Hepatocyte (in vitro differentiated cells): ENCODE data around the gene LYZL1.

Experiments used
- CTCF ChIP-seq: fragments of 200-600 bp; sonication (generic); IDR thresholded peaks from 2 replicates; pipeline ENCODE4 v1.5.1; 2016; ENCODE audit warnings: antibody characterized with exemption, mild to moderate bottlenecking; ENCODE audit not compliant: poor library complexity
- EZH2 ChIP-seq: fragments of 200-600 bp; sonication (generic); IDR thresholded peaks from 2 replicates; pipeline ENCODE4 v1.6.1; 2016; ENCODE audit warnings: antibody characterized with exemption, mild to moderate bottlenecking, borderline replicate concordance
- EZH2phosphoT487 ChIP-seq: fragments of 200-600 bp; sonication (generic); IDR thresholded peaks from one replicate; pipeline ENCODE4 v1.6.1; 2018; ENCODE audit warnings: antibody characterized with exemption, mild to moderate bottlenecking, low read depth, moderate library complexity; ENCODE audit not compliant: unreplicated experiment, severe bottlenecking

GRCh38 chr10:29253690-29254029, 35.2 kb upstream of the LYZL1 start:
- no peak for TF ChIP-seq EZH2phosphoT487
- no peak for TF ChIP-seq CTCF
- TF ChIP-seq EZH2 = no peak
